DOHH2 (cell line): ENCODE measurements around the gene PARS2.

Experiments
- EZH2phosphoT487 ChIP-seq: fragments of 200-600 bp; sonication (generic); IDR thresholded peaks from 2 replicates; pipeline ENCODE4 v1.6.1; 2017; ENCODE audit warnings: borderline replicate concordance, mild to moderate bottlenecking, antibody characterized with exemption, low read length, moderate library complexity, mixed read lengths
- TF ChIP-seq, protein P1 (sequence below): fragments of 200-600 bp; sonication (generic); IDR thresholded peaks from one replicate; pipeline ENCODE4 v1.5.1; 2014; ENCODE audit warnings: antibody characterized with exemption, mild to moderate bottlenecking, low read depth, low read length; ENCODE audit not compliant: poor library complexity, severe bottlenecking

- TF ChIP-seq, protein P1, sequence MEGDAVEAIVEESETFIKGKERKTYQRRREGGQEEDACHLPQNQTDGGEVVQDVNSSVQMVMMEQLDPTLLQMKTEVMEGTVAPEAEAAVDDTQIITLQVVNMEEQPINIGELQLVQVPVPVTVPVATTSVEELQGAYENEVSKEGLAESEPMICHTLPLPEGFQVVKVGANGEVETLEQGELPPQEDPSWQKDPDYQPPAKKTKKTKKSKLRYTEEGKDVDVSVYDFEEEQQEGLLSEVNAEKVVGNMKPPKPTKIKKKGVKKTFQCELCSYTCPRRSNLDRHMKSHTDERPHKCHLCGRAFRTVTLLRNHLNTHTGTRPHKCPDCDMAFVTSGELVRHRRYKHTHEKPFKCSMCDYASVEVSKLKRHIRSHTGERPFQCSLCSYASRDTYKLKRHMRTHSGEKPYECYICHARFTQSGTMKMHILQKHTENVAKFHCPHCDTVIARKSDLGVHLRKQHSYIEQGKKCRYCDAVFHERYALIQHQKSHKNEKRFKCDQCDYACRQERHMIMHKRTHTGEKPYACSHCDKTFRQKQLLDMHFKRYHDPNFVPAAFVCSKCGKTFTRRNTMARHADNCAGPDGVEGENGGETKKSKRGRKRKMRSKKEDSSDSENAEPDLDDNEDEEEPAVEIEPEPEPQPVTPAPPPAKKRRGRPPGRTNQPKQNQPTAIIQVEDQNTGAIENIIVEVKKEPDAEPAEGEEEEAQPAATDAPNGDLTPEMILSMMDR, result no peak
- TF ChIP-seq EZH2phosphoT487, result no peak
Observed at GRCh38 chr1:54794451-54795355, 30.4 kb upstream of the PARS2 start.
